ENCODE results near the gene RNF26.
A peak's percentile ranks its signal among the peaks of the same experiment; 100 is the strongest.

RNF26 gene

GRCh38 chr11:119336744-119337469 lies 2.6 kb downstream of the RNF26 start:
- no peak for DNase-seq

- DNase-seq = no peak
Observed at GRCh38 chr11:119337581-119338317, 3.4 kb downstream of the RNF26 start.

- DNase-seq = peak; percentile 33
Observed at GRCh38 chr11:119338318-119338890, 4.1 kb downstream of the RNF26 start.

GRCh38 chr11:119338965-119339588 lies 4.8 kb downstream of the RNF26 start:
- DNase-seq = no peak

GRCh38 chr11:119339589-119340334 lies 5.4 kb downstream of the RNF26 start:
- no peak for DNase-seq

- DNase-seq = no peak
Observed at GRCh38 chr11:119340335-119341221, 6.3 kb downstream of the RNF26 start, which contains the start of gene C1QTNF5. TSS of gene C1QTNF5 (minus strand) at chr11:119340883. CDS start at chr11:119340397, 486 bp downstream.

GRCh38 chr11:119341222-119342022 lies 7.1 kb downstream of the RNF26 start:
- DNase-seq = no peak

GRCh38 chr11:119342023-119342300 lies 7.6 kb downstream of the RNF26 start:
- DNase-seq = no peak

GRCh38 chr11:119342362-119343130 lies 8.2 kb downstream of the RNF26 start:
- no peak for DNase-seq

- no peak for DNase-seq
Observed at GRCh38 chr11:119343726-119344125, 9.4 kb downstream of the RNF26 start.

- DNase-seq = no peak
Observed at GRCh38 chr11:119344291-119345010, 10.1 kb downstream of the RNF26 start.

- DNase-seq = no peak
Observed at GRCh38 chr11:119345685-119346084, 11.4 kb downstream of the RNF26 start.

- no peak for DNase-seq
Observed at GRCh38 chr11:119346605-119347004, 12.3 kb downstream of the RNF26 start, which contains the start of gene MFRP. TSS of gene MFRP (minus strand) at chr11:119346705. CDS start at chr11:119346513, 192 bp downstream.

- no peak for DNase-seq
Observed at GRCh38 chr11:119347242-119347641, 12.9 kb downstream of the RNF26 start.

- DNase-seq = no peak
Observed at GRCh38 chr11:119347940-119348605, 13.7 kb downstream of the RNF26 start.

- no peak for DNase-seq
Observed at GRCh38 chr11:119350302-119350701, 16.0 kb downstream of the RNF26 start.

GRCh38 chr11:119351232-119351631 lies 16.9 kb downstream of the RNF26 start:
- DNase-seq = no peak

GRCh38 chr11:119352857-119353260 lies 18.5 kb downstream of the RNF26 start:
- peak; percentile 64 for DNase-seq

All from SHP77 treated with DMSO at 0.1 percent for 48 hours (cell line).